HG03095 (cell line): ENCODE measurements around the gene RIPOR3.
"Not testable (repeated sequence)": the region's sequence is repeated elsewhere in the genome, so short reads cannot be mapped to it uniquely, and the experiment has no call there.

Experiments used
- ATAC-seq: cut with Tn5 transposase; IDR thresholded peaks from one replicate; pipeline ENCODE4 v1.9.1; 2021; ENCODE audit warnings: moderate library complexity; ENCODE audit not compliant: unreplicated experiment

The RIPOR3 gene

DNA sequence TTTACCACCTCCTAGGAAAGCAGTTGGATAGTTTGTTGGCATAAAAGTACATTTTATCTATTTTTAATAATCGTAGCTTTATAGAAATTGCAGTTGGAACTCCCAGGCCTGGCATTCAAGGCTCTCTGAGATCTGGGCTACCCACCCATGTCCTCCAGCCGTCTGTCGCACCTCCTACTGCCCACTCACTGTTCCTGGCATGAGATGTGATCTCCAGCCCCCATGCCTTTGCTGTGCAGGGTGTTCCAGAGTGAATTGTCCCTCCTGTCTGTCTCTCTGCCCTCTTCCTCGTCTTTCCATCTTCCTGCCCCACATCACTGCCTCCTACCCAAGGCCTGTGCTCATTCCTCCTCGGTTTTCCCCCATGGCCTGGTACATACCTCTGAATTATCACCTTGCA is 130.5 kb downstream of the RIPOR3 start:
- no peak for ATAC-seq

DNA sequence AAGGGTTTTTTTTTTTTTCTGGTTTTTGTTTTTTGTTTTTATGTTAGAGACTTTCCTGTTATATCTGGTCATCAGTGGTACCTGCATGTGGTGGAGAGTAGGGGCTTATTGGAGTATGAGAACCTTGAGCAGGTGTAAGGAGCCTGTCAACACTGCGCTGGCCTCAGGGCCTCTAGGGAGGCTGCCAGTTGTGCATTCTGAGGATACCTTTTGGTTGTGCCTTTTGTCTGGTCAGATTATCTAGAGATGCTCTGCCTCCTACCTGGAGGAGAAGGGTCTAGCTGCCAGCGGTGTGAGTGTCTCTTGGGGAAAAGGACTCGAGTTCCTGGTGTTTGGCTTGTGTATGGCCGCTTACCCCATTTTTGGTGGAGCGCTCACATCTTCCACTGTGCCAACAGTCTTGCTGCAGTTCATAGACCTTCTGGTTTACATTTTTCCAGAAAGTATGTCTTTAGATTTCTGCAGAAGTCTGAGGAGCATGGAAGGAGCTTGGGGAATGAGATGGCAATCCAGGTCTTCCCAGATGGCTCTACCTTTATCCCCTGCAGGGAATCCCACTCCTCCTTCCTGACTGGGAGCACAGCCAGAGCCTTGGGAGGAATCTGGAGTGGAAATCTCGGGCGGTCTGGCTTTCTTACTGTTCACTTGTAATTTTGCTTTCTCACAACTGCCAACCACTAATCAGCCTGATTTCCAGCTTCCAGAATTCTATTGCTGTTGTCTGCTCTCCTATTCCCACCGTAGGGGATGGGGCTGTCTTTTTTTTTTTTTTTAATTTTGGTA is 131.3 kb downstream of the RIPOR3 start:
- ATAC-seq = no peak

DNA sequence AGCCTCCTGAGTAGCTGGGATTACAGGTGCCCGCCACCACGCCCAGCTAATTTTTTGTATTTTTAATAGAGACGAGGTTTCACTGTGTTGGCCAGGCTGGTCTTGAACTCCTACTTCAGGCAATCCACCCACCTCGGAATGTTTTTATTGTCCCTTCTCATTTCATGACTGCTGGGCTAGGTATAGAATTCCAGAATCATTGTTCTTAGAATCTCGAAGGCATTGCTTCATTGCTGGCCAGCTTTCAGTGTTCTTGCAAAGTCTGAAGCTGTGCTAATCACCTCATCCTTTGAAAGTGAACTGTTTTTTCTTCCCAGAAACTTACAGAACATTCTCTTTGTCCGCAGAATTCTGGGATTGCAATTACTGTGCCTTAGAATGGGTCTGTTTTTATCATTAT is 132.2 kb downstream of the RIPOR3 start:
- ATAC-seq = no peak

DNA sequence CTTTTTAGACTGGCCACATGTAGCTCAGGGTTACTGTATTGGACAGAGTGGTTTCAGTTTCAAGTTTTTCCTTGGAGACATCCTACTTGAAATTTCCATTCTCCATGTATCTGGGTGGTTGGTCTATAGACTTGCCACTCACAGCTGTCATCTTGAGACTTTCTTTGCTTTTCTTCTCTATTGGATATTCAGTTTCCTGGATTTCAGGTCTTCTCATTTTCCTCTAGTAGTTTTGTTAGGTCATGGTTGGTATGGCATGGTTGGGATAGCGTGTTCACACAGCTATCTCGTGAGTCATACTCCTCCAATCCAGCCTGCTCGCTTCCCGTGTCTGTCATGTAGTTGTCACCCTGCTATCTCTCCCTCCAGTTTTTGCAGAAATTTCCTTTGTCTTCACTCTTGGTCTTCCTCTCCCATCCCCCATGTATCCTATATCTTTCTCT is 132.8 kb downstream of the RIPOR3 start:
- no peak for ATAC-seq

DNA sequence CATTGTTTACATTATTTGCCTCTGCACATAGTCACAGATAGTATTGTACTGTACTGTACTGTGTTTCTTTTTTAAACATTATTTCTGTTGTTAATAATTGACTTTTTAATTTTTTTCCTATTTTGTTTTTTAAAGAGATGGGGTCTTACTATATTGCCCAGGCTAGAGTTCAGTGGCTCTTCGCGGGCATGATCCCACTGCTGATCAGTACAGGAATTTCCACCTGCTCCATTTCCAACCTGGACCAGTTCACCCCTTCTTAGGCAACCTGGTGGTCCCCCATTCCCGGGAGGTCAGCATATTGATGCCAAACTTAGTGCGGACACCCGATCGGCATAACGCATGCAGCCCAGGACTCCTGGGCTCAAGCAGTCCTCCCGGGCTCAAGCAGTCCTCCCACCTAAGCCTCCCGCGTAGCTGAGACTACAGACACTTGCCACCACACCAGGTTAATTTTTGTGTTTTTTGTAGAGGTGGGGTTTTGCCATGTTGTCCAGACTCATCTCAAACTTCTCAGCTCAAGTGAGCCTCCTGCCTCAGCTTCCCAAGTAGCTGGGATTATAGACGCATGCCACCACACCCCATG is 133.7 kb downstream of the RIPOR3 start:
- no peak for ATAC-seq

DNA sequence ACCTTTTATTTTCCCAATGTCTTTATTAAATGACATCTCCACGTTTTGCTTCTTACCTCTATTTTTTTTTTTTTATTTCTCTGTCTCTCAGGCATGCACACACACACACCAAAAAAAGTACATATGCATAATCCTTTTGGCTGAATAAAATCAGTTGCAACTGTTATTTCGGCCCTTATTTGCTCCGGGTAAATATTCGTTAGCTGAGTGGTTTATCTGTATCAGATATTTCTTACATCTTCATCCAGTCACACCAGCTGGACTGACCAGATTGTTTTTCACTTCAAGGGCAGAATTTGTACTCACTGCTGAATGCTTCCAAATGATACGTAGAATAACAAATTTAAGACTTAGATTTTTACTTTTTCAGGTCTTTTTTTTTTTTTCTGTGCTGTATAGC is 135.7 kb downstream of the RIPOR3 start:
- ATAC-seq = no peak

DNA sequence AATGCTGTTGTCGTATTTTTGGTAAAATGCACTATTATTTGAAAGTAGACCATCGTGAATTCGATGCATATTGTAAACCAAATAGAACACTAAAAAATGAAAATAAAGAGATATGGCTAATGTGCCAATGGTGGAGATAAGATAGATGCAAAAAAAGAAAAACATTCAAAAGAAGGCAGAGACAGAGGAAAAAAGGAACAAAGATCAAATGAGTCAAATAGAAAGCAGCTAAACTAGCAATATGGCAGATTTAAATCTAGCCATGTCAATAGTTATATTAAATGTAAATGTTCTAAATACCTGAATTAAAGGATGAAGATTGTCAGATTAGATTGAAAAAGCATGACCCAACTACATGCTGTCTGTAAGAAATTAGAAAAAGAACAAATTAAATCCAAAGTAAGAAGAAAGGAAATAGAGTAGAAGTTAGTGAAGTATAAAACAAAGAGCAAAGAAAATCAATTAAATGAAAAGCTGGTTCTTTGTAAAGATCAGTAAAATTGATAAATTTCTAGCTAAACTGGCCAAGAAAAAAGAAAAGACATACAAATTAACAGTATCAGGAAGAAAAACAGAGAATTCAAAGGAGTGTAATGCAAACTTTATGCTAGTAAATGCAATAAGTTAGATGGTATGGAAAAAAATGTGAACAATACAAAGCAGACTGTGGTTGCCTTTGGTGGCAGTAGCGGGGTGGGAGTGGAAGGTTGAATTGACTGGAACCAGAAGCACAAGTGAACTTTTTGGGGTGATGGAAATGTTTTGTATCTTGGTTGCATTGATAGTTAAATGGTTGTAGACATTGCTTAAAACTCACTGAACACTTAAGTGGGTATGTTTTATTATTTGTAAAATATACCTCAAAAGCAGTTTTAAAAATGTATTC is 136.4 kb downstream of the RIPOR3 start:
- ATAC-seq = no peak

DNA sequence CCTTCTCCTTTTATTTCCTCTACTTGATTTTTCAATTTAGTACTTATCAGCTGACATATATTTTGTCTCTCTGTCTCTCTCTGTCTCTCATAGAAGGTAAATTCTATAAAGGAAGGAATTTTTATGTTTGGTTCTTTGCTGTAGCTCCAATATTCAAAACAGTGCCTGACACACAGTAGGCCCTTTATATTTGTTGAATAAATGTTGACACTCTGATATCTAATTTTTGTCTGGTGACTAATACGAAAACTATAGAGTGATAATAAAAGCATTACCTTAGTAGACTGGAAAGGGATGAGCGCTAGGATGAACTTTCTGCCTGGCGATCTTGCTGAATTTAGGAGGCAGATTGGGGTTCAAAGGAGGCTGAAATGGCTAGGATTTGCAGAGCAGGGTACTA is 138.4 kb downstream of the RIPOR3 start:
- no peak for ATAC-seq

DNA sequence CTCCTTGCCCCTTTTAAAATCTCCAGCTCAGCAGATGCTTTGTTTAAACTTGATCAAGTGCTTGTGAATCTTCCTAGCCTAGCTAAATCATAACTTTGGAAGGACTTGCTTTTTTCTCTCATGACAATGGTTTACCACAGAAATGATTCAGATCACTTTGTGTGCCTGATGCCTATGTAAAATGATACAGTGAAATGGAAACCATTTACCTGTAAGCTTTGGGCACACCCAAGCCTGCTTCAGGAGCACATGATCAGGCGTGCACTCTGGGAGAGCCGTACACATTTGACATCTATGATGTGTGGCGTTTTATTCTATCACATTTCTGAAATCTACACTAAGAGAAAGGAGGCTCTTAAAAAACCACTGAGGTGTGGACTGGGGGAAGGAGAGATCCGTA is 140.1 kb downstream of the RIPOR3 start:
- no peak for ATAC-seq

DNA sequence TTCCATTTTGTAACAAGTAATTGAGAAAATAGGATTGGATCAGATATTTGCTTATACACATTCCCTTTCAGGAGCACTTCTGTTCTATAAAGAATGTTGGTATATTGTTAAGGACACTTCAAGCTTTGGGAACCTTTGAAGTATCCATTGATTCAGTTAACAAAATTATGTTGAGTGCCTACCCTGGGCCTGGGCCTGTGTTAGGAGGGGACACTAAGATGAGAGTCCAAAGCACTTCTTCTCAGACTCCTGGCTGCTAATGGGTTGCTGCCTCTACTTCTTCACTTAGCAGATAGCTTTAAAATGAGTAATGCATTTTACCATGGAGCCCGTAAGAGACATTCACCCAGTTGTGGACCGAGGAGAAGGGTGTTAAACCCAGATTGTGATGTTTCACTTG is 140.8 kb downstream of the RIPOR3 start:
- ATAC-seq = no peak

DNA sequence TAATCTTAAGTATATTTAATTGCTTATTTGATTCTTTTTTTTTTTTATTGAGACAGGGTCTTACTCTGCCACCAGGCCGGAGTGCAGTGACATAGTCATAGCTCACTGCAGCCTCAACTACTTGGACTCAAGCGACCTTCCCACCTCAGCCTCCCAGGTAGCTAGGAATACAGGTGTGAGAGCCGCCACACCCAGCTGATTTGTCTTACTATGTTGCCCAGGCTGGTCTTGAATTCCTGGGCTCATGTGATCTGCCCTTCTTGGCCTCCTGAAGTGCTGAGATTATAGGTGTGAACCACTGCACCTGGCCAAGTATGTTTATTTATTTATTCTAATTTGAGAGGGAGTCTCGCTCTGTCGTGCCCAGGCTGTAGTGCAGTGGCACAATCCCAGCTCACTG is 142.9 kb downstream of the RIPOR3 start:
- no peak for ATAC-seq

DNA sequence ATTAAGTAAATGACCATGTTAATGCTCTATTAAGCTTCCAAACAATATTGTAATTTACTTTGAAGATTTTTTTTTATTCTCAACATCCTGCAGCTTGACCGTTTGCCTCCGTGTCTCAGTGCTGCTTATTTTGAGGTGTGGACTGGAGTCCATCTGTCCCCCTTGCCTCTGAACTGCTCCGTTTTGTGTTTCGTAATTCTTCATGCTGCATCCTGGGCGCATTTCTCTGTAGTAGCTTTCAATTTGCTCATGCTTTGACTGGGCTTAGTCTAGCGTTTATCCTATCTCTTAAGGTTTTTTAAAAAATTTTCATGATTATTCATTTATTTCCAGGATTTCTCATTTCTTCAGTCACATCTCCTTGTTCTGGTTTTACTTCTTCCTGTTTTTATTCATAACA is 143.4 kb downstream of the RIPOR3 start:
- no peak for ATAC-seq

DNA sequence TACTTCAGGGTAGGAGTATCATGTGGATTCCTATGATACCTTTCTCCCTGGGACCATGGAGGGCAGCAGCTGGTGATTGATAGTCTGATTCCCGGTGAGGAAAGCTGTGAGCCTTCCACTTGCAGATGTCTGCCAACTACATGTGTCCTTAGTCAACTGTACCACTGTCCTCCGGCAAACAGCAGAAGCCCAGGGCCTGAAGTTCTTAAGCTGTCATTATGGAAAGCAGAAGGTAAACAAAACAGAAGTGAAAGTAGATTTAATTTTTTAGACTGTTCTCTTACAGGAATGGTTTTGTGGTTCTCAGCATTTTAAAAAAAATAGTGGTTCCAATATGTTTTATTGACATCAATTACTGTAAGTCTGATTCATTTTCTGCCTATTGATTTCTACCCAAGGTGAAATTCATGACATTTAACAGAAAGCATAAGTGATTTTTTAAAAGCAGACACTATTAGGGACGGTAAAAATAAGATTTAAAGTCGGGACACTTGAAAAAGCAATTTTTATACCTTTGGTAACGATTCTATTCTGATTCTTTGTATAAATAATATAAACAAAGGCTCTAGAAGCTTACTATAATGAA is 144.5 kb downstream of the RIPOR3 start:
- ATAC-seq = no peak

DNA sequence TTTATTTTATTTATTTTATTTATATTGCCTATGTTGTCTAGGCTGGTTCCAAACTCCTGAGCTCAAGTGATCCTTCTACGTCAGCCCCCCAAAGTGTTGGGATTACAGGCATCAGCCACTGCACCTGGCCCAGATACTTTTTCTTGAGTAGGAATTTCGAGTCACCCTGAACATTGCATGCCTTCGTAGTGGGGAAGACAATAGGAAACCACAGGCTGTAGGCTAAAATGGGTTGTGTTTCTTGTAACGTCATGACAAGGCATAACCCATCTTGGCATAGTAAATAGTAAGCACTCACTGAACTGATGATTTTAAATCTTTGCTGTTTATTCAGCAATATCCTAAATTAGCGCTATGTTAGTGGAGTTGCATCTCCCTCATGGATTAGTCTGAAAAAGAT is 146.2 kb downstream of the RIPOR3 start:
- ATAC-seq = no peak

DNA sequence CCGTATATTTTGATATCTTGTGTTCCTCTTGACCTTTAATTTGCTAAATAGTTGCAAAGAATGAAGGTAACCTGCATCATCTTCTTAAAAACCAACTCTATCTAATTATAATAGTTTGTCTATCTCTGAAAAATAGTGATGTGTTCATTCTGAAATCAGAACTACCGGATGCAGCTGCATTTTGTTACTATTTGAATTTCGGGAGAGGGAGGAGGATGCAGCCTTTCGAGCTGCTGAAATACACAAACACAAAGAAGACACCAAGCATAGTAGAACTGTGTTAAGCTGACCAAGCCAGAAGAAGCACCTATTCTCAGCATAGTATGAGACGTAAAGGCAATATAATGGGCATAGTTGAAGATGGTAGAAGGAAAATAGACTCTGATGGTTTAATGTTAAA is 148.0 kb downstream of the RIPOR3 start:
- ATAC-seq = no peak

DNA sequence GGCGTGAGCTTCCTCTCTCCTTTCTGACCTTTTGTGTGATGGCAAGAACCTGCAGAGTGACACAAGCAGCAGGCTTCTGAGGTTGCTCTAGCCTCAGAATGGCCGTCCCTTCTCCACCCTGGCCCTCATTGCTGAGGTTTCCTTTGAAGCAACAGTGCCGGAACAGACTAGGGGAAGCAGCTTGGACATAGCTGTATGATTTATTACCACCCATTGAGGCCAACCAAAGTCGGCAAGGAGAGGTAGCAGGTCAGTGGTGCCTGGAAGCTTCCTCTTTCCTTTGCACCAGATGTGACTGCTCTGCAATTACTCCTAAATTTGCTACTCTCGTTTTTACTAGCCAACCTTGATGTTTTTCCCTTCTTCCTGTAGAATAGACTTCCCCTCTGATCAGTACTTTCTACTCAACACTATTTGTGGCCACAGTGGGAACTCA is 149.7 kb downstream of the RIPOR3 start:
- ATAC-seq = peak; percentile 41

DNA sequence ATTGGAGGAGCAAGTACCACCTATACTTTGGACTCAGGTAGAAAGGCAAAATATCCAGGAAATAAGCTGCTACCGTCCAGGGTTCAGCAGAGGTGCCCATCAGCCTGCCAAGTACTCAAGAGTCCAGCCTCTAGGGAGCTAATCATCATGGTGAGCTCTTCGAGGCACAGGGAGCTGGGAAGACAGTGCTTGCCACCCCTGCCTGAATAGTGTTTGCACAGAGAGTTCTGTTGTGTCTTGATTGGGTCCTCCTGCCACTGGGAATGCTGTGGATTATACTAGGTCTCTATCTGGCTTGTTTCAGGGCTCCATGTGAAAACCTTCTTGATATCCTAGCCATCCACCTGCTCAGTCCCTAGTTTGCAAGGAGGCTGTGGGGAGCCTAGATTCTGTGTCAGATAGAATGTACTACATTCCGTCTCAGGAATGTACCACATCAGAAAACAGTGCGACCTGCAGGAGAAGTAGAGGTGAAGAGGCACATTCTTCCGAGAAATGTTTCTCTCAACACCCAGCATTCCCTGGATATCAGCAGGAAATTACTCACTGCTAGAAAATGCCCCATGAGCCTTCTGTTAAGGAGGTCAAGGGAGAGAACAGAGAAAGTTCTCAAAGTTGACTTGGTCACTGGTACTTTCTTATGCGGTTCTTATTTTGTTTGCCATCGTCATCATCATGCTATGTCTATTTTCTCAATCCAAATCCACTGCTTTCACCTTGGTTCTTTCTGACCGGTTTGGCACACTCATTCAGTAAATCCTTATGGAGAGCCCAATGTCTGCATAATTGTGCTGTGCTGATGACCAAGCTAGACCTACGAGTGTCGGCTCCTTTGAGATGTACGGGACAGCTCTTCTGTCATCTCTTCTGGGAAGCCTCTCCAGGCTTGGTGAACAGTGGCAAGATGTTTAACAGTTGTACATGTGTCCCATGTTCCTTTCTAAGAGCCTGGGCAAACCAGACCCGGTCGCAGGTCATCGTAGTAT is 150.4 kb downstream of the RIPOR3 start:
- no peak for ATAC-seq

DNA sequence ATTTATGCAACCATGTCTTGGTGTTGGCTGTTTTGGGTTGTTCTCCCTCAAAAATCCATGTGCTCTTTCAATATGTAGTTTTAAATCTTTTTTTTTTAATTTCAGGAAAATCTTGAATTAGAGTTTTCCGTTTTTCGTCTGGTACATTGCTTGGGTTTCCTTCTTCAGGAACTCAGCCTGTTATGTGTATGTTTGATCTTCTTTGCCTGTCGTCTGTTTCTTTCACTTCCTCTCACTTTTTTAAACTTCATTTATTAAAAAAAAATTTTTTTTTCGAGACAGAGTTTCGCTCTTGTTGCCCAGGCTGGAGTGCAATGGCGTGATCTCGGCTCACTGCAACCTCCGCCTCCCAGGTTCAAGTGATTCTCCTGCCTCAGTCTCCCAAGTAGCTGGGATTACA is 151.5 kb downstream of the RIPOR3 start:
- not testable (repeated sequence) for ATAC-seq

DNA sequence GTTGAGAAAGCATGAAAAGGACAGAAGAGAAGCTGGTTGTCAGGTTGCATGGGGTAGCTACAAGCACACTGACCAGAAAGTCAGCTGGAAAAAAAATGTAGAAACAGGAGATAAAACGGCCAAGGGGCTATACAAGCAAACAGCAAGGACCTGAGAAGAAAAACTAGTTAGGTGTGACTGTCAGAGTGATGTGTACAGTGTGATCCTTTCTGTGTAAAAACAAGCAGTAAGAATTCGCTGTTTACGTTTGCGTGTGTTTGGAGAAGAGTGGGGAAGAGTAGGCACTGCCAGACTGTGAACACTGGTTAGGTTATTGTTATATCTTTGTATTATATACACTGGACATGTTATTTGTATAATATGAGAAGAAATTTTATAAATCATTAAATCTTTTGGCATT is 153.1 kb downstream of the RIPOR3 start:
- ATAC-seq = no peak

DNA sequence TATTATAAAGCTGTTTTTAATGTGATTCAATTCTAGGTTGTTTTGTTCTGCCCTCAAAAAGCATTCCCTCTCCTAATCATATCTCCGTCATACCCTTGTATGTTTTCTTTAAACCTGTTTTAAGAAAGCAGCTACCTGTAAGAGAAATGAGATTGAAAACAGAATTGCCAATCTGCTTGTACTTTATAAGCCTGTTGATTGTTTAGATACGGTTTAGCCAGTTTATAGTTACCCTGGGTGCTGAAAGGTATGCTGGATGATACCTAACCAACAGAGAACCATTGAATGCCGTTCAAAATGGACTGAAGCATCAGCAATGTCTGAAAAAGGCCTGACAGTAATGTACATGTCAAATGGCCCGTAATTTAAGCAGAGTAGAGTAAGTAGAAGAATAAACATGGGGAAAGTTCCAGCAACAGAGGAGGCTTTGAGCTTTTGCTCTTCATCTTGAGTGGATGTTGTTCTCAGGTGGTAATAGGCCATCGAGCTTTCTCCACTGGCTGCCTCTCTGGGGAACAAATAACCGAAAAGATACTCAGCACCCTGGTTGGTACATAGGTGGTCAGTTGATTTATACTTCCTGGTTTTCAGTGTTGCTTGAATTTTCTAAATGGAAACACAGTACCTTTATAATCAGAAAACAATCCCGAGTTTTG is 153.7 kb downstream of the RIPOR3 start:
- no peak for ATAC-seq
